GM23338 (cell line): ENCODE results near the gene CMIP.

Experiments
- EZH2 ChIP-seq: fragments of 200-600 bp; sonication (generic); IDR thresholded peaks from one replicate; pipeline ENCODE4 v1.8.0; 2017; ENCODE audit warnings: antibody characterized with exemption, mild to moderate bottlenecking, low read depth; ENCODE audit not compliant: unreplicated experiment
- POLR2AphosphoS5 ChIP-seq: IDR thresholded peaks from 2 replicates; pipeline ENCODE4 v1.6.1; 2016; ENCODE audit warnings: antibody characterized with exemption, low read depth
- TF ChIP-seq, protein P1 (sequence below): IDR thresholded peaks from one replicate; pipeline ENCODE4 v1.6.1; 2018; ENCODE audit warnings: antibody characterized with exemption; ENCODE audit not compliant: unreplicated experiment

- TF ChIP-seq POLR2AphosphoS5 (no peak), EZH2 (no peak)
- TF ChIP-seq, protein P1, sequence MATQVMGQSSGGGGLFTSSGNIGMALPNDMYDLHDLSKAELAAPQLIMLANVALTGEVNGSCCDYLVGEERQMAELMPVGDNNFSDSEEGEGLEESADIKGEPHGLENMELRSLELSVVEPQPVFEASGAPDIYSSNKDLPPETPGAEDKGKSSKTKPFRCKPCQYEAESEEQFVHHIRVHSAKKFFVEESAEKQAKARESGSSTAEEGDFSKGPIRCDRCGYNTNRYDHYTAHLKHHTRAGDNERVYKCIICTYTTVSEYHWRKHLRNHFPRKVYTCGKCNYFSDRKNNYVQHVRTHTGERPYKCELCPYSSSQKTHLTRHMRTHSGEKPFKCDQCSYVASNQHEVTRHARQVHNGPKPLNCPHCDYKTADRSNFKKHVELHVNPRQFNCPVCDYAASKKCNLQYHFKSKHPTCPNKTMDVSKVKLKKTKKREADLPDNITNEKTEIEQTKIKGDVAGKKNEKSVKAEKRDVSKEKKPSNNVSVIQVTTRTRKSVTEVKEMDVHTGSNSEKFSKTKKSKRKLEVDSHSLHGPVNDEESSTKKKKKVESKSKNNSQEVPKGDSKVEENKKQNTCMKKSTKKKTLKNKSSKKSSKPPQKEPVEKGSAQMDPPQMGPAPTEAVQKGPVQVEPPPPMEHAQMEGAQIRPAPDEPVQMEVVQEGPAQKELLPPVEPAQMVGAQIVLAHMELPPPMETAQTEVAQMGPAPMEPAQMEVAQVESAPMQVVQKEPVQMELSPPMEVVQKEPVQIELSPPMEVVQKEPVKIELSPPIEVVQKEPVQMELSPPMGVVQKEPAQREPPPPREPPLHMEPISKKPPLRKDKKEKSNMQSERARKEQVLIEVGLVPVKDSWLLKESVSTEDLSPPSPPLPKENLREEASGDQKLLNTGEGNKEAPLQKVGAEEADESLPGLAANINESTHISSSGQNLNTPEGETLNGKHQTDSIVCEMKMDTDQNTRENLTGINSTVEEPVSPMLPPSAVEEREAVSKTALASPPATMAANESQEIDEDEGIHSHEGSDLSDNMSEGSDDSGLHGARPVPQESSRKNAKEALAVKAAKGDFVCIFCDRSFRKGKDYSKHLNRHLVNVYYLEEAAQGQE = no peak
Observed at GRCh38 chr16:81530296-81530721, 85.7 kb downstream of the CMIP start.
